ENCODE measurements around the gene CYYR1.
A peak's percentile ranks its signal among the peaks of the same experiment; 100 is the strongest.

CYYR1 gene

GRCh38 chr21:26572702-26573381 lies at the start of gene CYYR1:
Gene CYYR1, minus strand, starts transcription at chr21:26573286. Its CDS starts 346 bp downstream, at chr21:26572940.
- no peak for DNase-seq (ENCODE audit: low read depth)
- H3K4me3 ChIP-seq (ENCODE audit: low read depth, low read length): peak within 1 kb of the TSS; percentile 59

GRCh38 chr21:26617176-26617575 lies 44.1 kb upstream of the CYYR1 start:
- no peak overlapping the region for H3K4me3 ChIP-seq (ENCODE audit: low read depth, low read length)
- DNase-seq (ENCODE audit: low read depth): no peak

GRCh38 chr21:26614251-26614650 lies 41.2 kb upstream of the CYYR1 start:
- DNase-seq (ENCODE audit: low read depth): peak; percentile 35
- H3K4me3 ChIP-seq (ENCODE audit: low read depth, low read length): no peak overlapping the region

- no peak for DNase-seq (ENCODE audit: low read depth)
- no peak overlapping the region for H3K4me3 ChIP-seq (ENCODE audit: low read depth, low read length)
Observed at GRCh38 chr21:26599261-26599660, 26.2 kb upstream of the CYYR1 start.

- H3K4me3 ChIP-seq (ENCODE audit: low read depth, low read length): no peak overlapping the region
- no peak for DNase-seq (ENCODE audit: low read depth)
Observed at GRCh38 chr21:26597981-26598380, 24.9 kb upstream of the CYYR1 start.

- H3K4me3 ChIP-seq (ENCODE audit: low read depth, low read length): no peak overlapping the region
- no peak for DNase-seq (ENCODE audit: low read depth)
Observed at GRCh38 chr21:26597031-26597430, 23.9 kb upstream of the CYYR1 start.

GRCh38 chr21:26595971-26596370 lies 22.9 kb upstream of the CYYR1 start:
- no peak overlapping the region for H3K4me3 ChIP-seq (ENCODE audit: low read depth, low read length)
- DNase-seq (ENCODE audit: low read depth): no peak

- DNase-seq (ENCODE audit: low read depth): no peak
- H3K4me3 ChIP-seq (ENCODE audit: low read depth, low read length): no peak overlapping the region
Observed at GRCh38 chr21:26593800-26594199, 20.7 kb upstream of the CYYR1 start.

GRCh38 chr21:26591543-26591942 lies 18.5 kb upstream of the CYYR1 start:
- DNase-seq (ENCODE audit: low read depth): no peak
- no peak overlapping the region for H3K4me3 ChIP-seq (ENCODE audit: low read depth, low read length)

- DNase-seq (ENCODE audit: low read depth): no peak
- no peak overlapping the region for H3K4me3 ChIP-seq (ENCODE audit: low read depth, low read length)
Observed at GRCh38 chr21:26588446-26588845, 15.4 kb upstream of the CYYR1 start.

- H3K4me3 ChIP-seq (ENCODE audit: low read depth, low read length): no peak overlapping the region
- DNase-seq (ENCODE audit: low read depth): peak; percentile 83
Observed at GRCh38 chr21:26587736-26588201, 14.7 kb upstream of the CYYR1 start.

- no peak for DNase-seq (ENCODE audit: low read depth)
- H3K4me3 ChIP-seq (ENCODE audit: low read depth, low read length): no peak overlapping the region
Observed at GRCh38 chr21:26583769-26584168, 10.7 kb upstream of the CYYR1 start.

GRCh38 chr21:26581818-26582217 lies 8.7 kb upstream of the CYYR1 start:
- no peak overlapping the region for H3K4me3 ChIP-seq (ENCODE audit: low read depth, low read length)

GRCh38 chr21:26572076-26572701 lies 897 bp downstream of the CYYR1 start:
- peak overlapping the region; percentile 59 for H3K4me3 ChIP-seq (ENCODE audit: low read depth, low read length)
- no peak for DNase-seq (ENCODE audit: low read depth)

More at GRCh38 chr21:26581818-26582217, 8.7 kb upstream of the CYYR1 start:
- DNase-seq (ENCODE audit: low read depth): no peak

GRCh38 chr21:26570203-26570602 lies 2.9 kb downstream of the CYYR1 start:
- no peak for DNase-seq (ENCODE audit: low read depth)
- no peak overlapping the region for H3K4me3 ChIP-seq (ENCODE audit: low read depth, low read length)

- H3K4me3 ChIP-seq (ENCODE audit: low read depth, low read length): no peak overlapping the region
- DNase-seq (ENCODE audit: low read depth): no peak
Observed at GRCh38 chr21:26565546-26565945, 7.5 kb downstream of the CYYR1 start.

GRCh38 chr21:26565111-26565510 lies 8.0 kb downstream of the CYYR1 start:
- DNase-seq (ENCODE audit: low read depth): no peak
- no peak overlapping the region for H3K4me3 ChIP-seq (ENCODE audit: low read depth, low read length)

- H3K4me3 ChIP-seq (ENCODE audit: low read depth, low read length): no peak overlapping the region
- no peak for DNase-seq (ENCODE audit: low read depth)
Observed at GRCh38 chr21:26563856-26564503, 9.1 kb downstream of the CYYR1 start.

- no peak overlapping the region for H3K4me3 ChIP-seq (ENCODE audit: low read depth, low read length)
- no peak for DNase-seq (ENCODE audit: low read depth)
Observed at GRCh38 chr21:26560612-26561011, 12.5 kb downstream of the CYYR1 start.

GRCh38 chr21:26559099-26559498 lies 14.0 kb downstream of the CYYR1 start:
- DNase-seq (ENCODE audit: low read depth): no peak

GRCh38 chr21:26557106-26557505 lies 16.0 kb downstream of the CYYR1 start:
- H3K4me3 ChIP-seq (ENCODE audit: low read depth, low read length): no peak overlapping the region
- DNase-seq (ENCODE audit: low read depth): no peak

More at GRCh38 chr21:26559099-26559498, 14.0 kb downstream of the CYYR1 start:
- H3K4me3 ChIP-seq (ENCODE audit: low read depth, low read length): no peak overlapping the region
